ENCODE measurements around the gene EPHB2.

EPHB2 gene

GRCh38 chr1:22812993-22813790 lies 102.6 kb downstream of the EPHB2 start:
- Mint-ChIP-seq H3K27me3 (peaks cover 4% of the 10 kb centered on the region), H3K4me3 (no peak overlapping the region), H3K9me3 (no peaks in the 10 kb centered on the region), H3K4me1 (ENCODE audit: low read depth) (no peaks in the 10 kb centered on the region), H3K36me3 (ENCODE audit: low read depth) (no peaks in the 10 kb centered on the region), H3K27ac (no peak overlapping the region)

GRCh38 chr1:22814176-22815042 lies 103.8 kb downstream of the EPHB2 start:
- H3K9me3 Mint-ChIP-seq: no peaks in the 10 kb centered on the region
- H3K4me3 Mint-ChIP-seq: no peak overlapping the region
- no peaks in the 10 kb centered on the region for H3K4me1 Mint-ChIP-seq (ENCODE audit: low read depth)
- H3K27ac Mint-ChIP-seq: no peak overlapping the region
- H3K36me3 Mint-ChIP-seq (ENCODE audit: low read depth): no peaks in the 10 kb centered on the region
- H3K27me3 Mint-ChIP-seq: peaks cover 4% of the 10 kb centered on the region

- H3K4me3 Mint-ChIP-seq: no peak overlapping the region
- H3K36me3 Mint-ChIP-seq (ENCODE audit: low read depth): no peaks in the 10 kb centered on the region
- peaks cover under 1% of the 10 kb centered on the region for H3K27me3 Mint-ChIP-seq
- H3K9me3 Mint-ChIP-seq: no peaks in the 10 kb centered on the region
- H3K4me1 Mint-ChIP-seq (ENCODE audit: low read depth): no peaks in the 10 kb centered on the region
- H3K27ac Mint-ChIP-seq: no peak overlapping the region
Measured at GRCh38 chr1:22815043-22815365, 104.4 kb downstream of the EPHB2 start.

GRCh38 chr1:22815421-22816066 lies 104.9 kb downstream of the EPHB2 start:
- no peak overlapping the region for H3K4me3 Mint-ChIP-seq
- H3K27ac Mint-ChIP-seq: no peak overlapping the region
- H3K9me3 Mint-ChIP-seq: no peaks in the 10 kb centered on the region
- no peaks in the 10 kb centered on the region for H3K27me3 Mint-ChIP-seq
- no peaks in the 10 kb centered on the region for H3K4me1 Mint-ChIP-seq (ENCODE audit: low read depth)
- no peaks in the 10 kb centered on the region for H3K36me3 Mint-ChIP-seq (ENCODE audit: low read depth)

- H3K9me3 Mint-ChIP-seq: no peaks in the 10 kb centered on the region
- H3K36me3 Mint-ChIP-seq (ENCODE audit: low read depth): no peaks in the 10 kb centered on the region
- no peaks in the 10 kb centered on the region for H3K27me3 Mint-ChIP-seq
- H3K27ac Mint-ChIP-seq: no peak overlapping the region
- H3K4me3 Mint-ChIP-seq: no peak overlapping the region
- H3K4me1 Mint-ChIP-seq (ENCODE audit: low read depth): no peaks in the 10 kb centered on the region
Measured at GRCh38 chr1:22816067-22816775, 105.6 kb downstream of the EPHB2 start.

- peaks cover 3% of the 10 kb centered on the region for H3K27me3 Mint-ChIP-seq
- H3K4me1 Mint-ChIP-seq (ENCODE audit: low read depth): no peaks in the 10 kb centered on the region
- no peaks in the 10 kb centered on the region for H3K9me3 Mint-ChIP-seq
- H3K27ac Mint-ChIP-seq: no peak overlapping the region
- no peaks in the 10 kb centered on the region for H3K36me3 Mint-ChIP-seq (ENCODE audit: low read depth)
- no peak overlapping the region for H3K4me3 Mint-ChIP-seq
Measured at GRCh38 chr1:22816803-22817202, 106.2 kb downstream of the EPHB2 start.

- Mint-ChIP-seq H3K4me1 (ENCODE audit: low read depth) (no peaks in the 10 kb centered on the region), H3K36me3 (ENCODE audit: low read depth) (no peaks in the 10 kb centered on the region), H3K27ac (no peak overlapping the region), H3K9me3 (no peaks in the 10 kb centered on the region), H3K27me3 (peaks cover 5% of the 10 kb centered on the region), H3K4me3 (no peak overlapping the region)
Measured at GRCh38 chr1:22817462-22817861, 106.8 kb downstream of the EPHB2 start.

GRCh38 chr1:22818061-22818770 lies 107.6 kb downstream of the EPHB2 start:
- Mint-ChIP-seq H3K27ac (no peak overlapping the region), H3K4me3 (no peak overlapping the region), H3K9me3 (no peaks in the 10 kb centered on the region), H3K27me3 (peaks cover 5% of the 10 kb centered on the region), H3K36me3 (ENCODE audit: low read depth) (no peaks in the 10 kb centered on the region), H3K4me1 (ENCODE audit: low read depth) (no peaks in the 10 kb centered on the region)

GRCh38 chr1:22819361-22819760 lies 108.7 kb downstream of the EPHB2 start:
- H3K4me3 Mint-ChIP-seq: no peak overlapping the region
- no peaks in the 10 kb centered on the region for H3K4me1 Mint-ChIP-seq (ENCODE audit: low read depth)
- H3K27ac Mint-ChIP-seq: no peak overlapping the region
- peaks cover 7% of the 10 kb centered on the region for H3K27me3 Mint-ChIP-seq
- H3K36me3 Mint-ChIP-seq (ENCODE audit: low read depth): no peaks in the 10 kb centered on the region
- H3K9me3 Mint-ChIP-seq: no peaks in the 10 kb centered on the region

GRCh38 chr1:22821027-22821426 lies 110.4 kb downstream of the EPHB2 start:
- H3K9me3 Mint-ChIP-seq: no peaks in the 10 kb centered on the region
- H3K27me3 Mint-ChIP-seq: peaks cover 7% of the 10 kb centered on the region
- H3K36me3 Mint-ChIP-seq (ENCODE audit: low read depth): no peaks in the 10 kb centered on the region
- no peaks in the 10 kb centered on the region for H3K4me1 Mint-ChIP-seq (ENCODE audit: low read depth)
- H3K4me3 Mint-ChIP-seq: no peak overlapping the region
- H3K27ac Mint-ChIP-seq: no peak overlapping the region

- peaks cover 7% of the 10 kb centered on the region for H3K27me3 Mint-ChIP-seq
- H3K36me3 Mint-ChIP-seq (ENCODE audit: low read depth): no peaks in the 10 kb centered on the region
- H3K27ac Mint-ChIP-seq: no peak overlapping the region
- no peak overlapping the region for H3K4me3 Mint-ChIP-seq
- no peaks in the 10 kb centered on the region for H3K4me1 Mint-ChIP-seq (ENCODE audit: low read depth)
- H3K9me3 Mint-ChIP-seq: no peaks in the 10 kb centered on the region
Measured at GRCh38 chr1:22822371-22822770, 111.7 kb downstream of the EPHB2 start.

- no peaks in the 10 kb centered on the region for H3K9me3 Mint-ChIP-seq
- no peaks in the 10 kb centered on the region for H3K36me3 Mint-ChIP-seq (ENCODE audit: low read depth)
- H3K4me3 Mint-ChIP-seq: no peak overlapping the region
- no peaks in the 10 kb centered on the region for H3K4me1 Mint-ChIP-seq (ENCODE audit: low read depth)
- peaks cover 7% of the 10 kb centered on the region for H3K27me3 Mint-ChIP-seq
- H3K27ac Mint-ChIP-seq: no peak overlapping the region
Measured at GRCh38 chr1:22824466-22824865, 113.8 kb downstream of the EPHB2 start.

- H3K36me3 Mint-ChIP-seq (ENCODE audit: low read depth): no peaks in the 10 kb centered on the region
- no peak overlapping the region for H3K4me3 Mint-ChIP-seq
- no peak overlapping the region for H3K27ac Mint-ChIP-seq
- H3K27me3 Mint-ChIP-seq: peaks cover 7% of the 10 kb centered on the region
- no peaks in the 10 kb centered on the region for H3K9me3 Mint-ChIP-seq
- no peaks in the 10 kb centered on the region for H3K4me1 Mint-ChIP-seq (ENCODE audit: low read depth)
Measured at GRCh38 chr1:22824975-22825374, 114.3 kb downstream of the EPHB2 start.

GRCh38 chr1:22825486-22826189 lies 115.0 kb downstream of the EPHB2 start:
- Mint-ChIP-seq H3K9me3 (no peaks in the 10 kb centered on the region), H3K4me3 (no peak overlapping the region), H3K27me3 (peaks cover 7% of the 10 kb centered on the region), H3K36me3 (ENCODE audit: low read depth) (no peaks in the 10 kb centered on the region), H3K4me1 (ENCODE audit: low read depth) (no peaks in the 10 kb centered on the region), H3K27ac (no peak overlapping the region)

Measured in stimulated activated naive CD8-positive, alpha-beta T cell treated with anti-CD3 and anti-CD28 coated beads, Interleukin-15, Interleukin-2, amounts not matched to agents 100 ng/mL and 50 ng/mL, for 24 hours (primary cell).